HG03097 (cell line): ENCODE results near the gene KRTAP27-1.

Experiments
- ATAC-seq: cut with Tn5 transposase; IDR thresholded peaks from one replicate; pipeline ENCODE4 v1.9.1; 2021; ENCODE audit not compliant: unreplicated experiment, low FRiP score

Gene KRTAP27-1

GRCh38 chr21:30337276-30337744, at the start of gene KRTAP27-1:
TSS of gene KRTAP27-1 (minus strand) at chr21:30337694. CDS start at chr21:30337668, 26 bp downstream.
- ATAC-seq, result no peak

DNA sequence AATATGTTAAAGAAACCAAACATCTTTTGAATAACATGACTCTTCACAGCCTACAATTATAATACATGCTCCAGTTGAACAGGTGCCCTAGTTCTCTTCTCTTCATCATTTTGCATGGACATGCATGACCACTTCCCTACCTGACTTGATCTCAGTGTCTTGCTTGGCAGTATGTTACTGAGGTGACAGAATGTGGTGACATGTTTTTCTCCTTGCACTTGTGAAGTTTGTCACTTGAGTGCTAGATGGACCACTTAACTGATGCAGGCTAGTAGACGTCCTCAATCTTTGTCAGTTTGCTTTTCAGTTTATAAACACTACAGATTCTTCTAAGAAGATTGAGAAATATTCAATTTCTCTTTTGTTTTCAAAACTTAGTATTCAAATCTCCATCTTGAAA, 44.7 kb upstream of the KRTAP27-1 start:
- no peak for ATAC-seq

GRCh38 chr21:30372139-30372770, 34.8 kb upstream of the KRTAP27-1 start, which contains the start of gene KRTAP13-2:
TSS of gene KRTAP13-2 (minus strand) at chr21:30372271. CDS start at chr21:30372213, 58 bp downstream.
- ATAC-seq, result no peak

DNA sequence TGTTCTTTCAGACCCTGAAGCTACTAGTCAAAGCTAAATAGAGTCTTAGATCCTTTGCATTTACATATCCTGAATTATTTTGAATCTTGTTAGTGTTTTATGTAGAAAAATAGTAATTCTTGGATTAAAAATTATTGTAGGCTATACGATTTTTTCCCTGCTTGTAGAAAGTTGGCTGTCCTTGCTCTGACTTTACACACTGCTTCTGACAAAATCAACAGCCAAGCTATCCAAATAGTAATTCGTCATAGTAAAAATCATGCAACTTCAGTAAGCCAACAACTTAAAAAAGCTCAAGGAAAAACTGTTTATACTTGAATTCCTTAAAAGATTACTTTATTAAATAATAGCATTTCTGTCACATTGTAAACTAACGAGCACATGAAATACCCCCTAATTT, 18.4 kb upstream of the KRTAP27-1 start:
- no peak for ATAC-seq

DNA sequence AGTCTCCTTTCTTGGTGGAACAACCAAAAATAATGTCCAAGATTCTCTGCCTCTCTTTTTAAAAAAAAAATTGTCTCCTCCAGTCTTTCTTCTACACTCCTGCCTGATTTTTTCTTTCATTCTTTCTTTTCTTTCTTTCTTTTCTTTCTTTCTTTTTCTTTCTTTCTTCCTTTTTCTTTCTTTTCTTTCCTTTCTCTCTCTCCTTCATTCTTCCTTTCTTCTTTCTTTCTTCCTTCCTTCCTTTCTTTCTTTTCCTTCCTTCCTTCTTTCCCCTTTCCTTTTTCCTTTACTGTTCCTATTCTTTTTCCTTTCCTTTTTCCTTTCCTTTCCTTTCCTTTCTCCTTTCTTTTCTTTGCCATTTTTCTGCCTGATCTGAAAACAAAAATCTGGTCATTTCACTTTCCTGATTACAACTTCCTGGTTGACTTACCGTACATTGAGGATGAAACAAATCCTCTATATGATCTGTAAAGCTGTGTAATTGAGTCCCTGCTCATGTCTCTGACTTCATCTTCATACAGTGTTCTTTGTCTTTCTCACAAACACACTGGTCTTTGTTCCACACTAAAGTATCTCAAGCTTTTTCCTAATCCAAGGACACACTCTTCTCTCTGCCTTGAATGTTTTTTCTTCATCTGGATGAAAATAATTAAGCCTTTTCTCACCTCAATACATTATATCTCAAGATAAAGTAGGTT, 17.0 kb upstream of the KRTAP27-1 start:
- ATAC-seq, result no peak

GRCh38 chr21:30351534-30351933, 14.0 kb upstream of the KRTAP27-1 start:
- ATAC-seq, result no peak

- ATAC-seq, result no peak
Measured at GRCh38 chr21:30349572-30349971, 12.1 kb upstream of the KRTAP27-1 start.

DNA sequence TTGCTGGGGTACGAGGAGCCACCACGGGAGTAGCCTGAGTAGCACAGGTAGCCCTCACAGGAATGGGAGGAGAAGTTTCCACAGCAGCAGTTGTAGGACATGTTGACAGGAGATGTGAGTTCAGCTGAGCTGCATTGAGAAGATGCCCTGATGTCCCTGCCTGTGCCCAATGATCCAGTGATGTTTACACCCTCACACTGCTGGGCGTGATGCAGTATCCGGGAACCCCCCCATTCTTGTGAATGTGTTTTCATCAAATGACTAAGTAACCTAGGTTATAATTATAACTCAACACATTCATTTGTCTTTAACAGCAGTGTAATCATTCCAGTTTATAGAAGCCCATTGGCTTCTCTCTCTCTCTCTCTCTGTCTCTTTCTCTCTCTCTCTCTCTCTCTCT, 11.0 kb upstream of the KRTAP27-1 start, which contains the start of gene KRTAP23-1:
Gene KRTAP23-1, minus strand, starts transcription at position 101 of the 400 bp plus-strand sequence. Its CDS starts 0 bp downstream, at position 101.
- ATAC-seq, result no peak

- no peak for ATAC-seq
Measured at GRCh38 chr21:30345014-30345413, 7.5 kb upstream of the KRTAP27-1 start.

DNA sequence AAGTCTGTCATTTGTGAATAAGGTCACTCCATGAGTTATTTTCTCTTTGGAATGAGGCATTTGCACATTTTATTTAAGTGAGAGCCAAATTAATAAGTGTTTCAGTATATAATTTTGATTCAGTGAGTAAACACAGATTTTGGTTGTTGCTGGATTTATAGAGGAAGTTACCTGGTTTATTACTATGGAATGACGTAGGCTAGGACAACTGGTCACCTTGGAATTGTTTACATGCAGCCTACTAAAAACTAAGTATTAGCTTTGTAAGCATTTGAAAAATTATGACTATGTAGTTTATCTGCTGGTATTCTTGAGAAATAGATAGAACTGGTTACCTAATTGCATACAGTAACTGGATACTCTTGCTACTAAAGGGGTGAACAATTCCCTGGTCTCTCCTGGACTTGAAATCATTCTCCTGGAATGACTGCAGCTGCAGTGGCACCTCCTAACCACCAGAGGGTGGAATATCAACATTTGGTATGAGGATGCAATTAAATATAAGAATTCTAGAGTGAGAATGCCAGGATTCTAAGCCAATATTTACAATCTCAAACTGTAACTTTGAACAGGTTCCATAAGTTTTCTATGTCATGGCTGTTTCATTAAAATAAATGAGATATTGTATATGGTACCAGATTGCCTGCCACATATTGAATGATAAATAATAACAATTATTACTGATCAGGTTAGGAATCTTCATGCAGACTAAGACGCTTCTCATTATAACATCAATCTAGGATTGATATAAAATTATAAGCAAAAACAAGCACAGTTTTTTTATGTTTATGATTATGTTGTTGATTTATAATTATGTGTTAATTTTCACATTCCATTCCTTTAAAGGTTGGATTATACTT, 3.5 kb upstream of the KRTAP27-1 start:
- ATAC-seq, result no peak

DNA sequence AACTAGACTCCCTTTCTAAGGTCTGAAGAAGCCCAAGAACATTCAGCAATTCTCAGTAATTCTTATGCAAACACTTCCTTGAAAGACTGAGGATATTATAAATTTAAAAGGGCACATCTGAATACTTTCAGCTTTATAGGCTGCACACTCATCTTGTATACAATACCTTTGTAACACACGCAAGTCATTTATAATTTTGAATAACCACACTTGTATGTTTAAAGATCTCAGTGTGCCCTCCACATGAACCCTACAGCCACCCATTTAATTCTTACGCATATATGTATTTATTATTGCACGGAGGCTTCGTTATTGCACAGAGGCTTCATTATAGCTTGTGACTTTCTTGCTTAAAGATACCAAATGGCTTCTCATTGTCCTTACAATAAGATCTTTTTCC, 1.2 kb upstream of the KRTAP27-1 start:
- no peak for ATAC-seq

DNA sequence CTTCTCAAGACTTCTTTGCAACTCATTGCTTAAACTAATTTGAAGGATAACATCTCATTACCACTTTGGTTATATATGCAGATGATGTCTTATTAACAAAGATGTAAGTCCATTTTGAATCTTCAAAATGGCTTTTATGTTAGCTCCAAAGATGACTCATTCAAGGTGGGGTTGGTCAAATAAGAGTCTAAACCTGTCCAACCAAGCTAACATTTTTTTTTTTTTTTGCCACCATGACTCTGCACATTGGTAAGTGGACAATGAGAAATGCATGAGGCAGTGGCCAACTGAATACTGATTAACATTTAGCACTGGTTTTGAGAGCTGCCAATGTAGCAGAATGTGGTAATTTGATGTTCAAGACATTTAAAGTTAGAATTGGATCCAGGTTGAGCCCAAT, 278 bp upstream of the KRTAP27-1 start:
- ATAC-seq, result no peak

DNA sequence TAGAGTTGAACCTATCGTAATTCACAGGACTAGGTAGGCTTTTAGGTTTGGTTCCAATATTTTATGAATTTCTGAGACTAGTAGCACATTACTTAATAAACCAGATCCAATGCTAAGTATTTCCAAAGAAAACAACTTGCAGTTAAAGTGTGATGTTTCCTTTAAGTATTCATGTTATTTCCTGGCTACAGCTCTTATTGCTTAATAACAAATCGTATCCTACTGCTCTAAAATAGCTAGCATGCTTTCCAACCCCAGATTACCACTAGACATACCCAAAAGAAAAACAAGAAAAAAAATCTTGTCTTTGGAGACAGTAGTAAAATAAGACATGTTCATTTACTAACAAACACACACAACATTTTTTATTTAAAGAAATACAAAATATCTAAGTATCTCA, 898 bp downstream of the KRTAP27-1 start:
- no peak for ATAC-seq

DNA sequence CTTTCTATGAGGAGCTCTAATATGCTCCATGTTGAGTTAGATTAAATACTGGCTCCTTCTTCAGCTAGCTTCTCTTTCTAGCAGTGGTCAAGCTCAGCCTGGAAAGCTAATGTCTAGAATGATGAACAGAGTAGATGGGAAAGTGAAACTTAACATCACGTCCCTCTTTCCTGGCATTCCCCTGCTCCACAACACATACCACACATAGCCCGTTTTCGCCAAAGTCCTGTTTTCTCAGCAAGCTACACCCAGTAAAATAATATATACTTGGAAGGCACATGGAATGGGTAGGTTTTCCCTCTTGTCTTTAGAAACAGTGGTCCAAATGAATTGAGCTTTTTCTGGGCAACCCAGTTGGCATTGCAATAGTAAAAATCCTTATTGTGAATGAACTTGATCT, 3.8 kb downstream of the KRTAP27-1 start:
- no peak for ATAC-seq

DNA sequence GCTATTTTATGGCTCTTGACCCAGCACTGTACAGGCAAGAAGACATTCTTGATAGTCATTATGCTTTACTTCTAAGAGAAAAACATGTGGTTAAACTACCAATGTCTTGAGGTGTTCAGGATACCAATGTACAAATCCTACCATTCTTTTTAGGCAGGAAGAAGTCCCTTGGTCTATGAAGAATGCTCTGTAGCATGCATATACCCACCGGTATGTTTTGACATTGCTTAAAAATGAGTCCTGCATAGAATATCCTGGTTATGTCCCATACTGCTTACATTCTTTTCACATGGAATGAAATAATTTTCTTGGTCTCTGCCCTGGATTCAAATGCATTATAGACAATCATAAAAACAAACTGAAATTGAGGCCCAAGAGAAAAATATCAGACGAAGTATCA, 4.8 kb downstream of the KRTAP27-1 start:
- no peak for ATAC-seq

DNA sequence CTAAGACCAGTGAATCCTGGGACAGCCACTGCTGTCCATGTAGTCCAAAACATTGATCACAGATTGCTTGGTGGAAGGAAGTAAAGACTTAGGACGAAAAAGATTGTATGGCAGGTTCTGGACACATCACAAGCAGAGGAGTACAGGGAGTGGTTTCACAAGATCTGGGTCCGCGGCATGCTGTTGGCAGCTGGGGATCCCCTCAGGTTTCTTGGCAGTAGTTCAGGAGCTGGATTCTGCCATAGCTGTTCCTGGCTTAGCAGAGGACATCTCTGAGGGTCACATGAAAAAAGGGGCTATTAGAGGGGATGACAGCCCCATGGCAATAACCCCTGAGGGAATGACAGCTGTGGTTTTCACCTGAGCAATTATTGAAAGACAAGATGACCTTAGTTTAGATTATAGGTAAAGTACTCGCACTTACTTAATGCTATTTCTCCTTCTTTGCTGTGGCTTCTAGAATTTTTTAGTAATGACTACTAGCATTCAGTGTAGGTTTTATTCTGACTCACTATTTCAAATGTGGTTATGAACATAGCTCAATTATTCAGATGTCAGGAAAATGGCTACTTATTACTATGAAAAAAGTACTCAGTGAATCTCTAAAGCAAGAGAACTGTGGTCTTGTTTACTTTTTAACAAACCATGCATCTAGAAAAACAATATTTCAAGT, 8.2 kb downstream of the KRTAP27-1 start:
- no peak for ATAC-seq

DNA sequence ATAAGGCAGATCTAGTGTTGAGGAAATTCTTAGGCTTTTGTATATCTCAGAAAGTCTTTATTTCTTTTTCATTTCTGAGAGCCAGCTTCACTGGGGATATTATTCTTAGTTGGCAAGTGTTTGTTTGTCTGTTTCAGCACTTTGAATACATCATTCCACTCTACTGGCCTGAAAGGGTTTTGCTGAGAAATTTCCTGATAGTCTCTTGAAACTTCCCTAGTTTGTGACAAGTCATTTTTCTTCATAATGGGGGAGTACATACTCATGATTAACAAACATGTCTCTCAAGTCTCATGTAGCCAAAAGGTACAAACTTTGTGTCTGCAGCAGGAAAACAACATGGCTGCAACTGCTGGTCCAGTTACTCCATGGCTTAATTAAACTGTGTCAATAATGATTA, 11.1 kb downstream of the KRTAP27-1 start:
- ATAC-seq, result no peak

GRCh38 chr21:30320215-30320614, 17.3 kb downstream of the KRTAP27-1 start, which contains the start of gene KRTAP26-1:
TSS of gene KRTAP26-1 (minus strand) at chr21:30320315. CDS start at chr21:30320035, 280 bp downstream.
- ATAC-seq, result no peak

DNA sequence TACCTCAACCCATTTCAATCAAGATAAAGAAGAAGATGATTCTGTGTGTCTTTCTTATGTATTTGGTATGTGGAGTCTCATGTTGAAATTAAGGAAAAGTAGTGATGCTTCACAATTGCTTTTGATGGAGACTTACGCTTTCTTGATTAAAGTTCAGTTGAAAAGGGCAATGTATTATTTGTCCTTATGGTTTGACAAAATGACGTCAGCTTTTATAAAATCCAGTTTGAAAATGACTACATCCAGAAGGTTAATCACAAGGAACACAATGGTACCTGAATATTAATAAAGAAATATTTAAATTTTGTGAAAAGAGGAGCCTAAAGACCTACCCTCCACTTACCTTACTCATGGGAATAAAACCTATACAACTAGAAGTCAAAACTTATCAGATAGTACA, 21.8 kb downstream of the KRTAP27-1 start:
- ATAC-seq, result no peak

DNA sequence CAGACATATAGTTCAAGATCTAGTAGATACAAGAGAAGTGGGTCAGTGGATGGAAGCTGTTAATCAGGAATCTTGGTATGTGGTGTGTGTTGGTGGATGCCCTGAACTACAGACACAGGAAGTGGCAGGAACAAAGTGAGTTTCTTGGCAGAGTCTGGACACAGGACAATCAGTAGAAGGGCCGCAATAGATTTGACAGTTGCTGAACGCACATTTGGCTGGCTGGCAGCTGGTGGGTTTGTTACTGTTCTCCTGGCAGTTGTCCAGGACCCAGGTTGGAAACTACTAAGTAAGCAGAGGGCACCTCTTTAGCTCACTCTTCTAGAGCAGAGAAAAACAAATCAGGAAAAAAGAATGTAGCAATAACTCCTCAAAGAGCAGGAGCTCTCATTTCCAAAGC, 30.6 kb downstream of the KRTAP27-1 start:
- no peak for ATAC-seq
